Calu3 (cell line): ENCODE results near the gene CECR2. TPM values are rescaled to one million over a fixed set of nuclear protein-coding genes. Genes with fewer than 3 reads are reported as not detected.
"Not testable (repeated sequence)": the region's sequence is repeated elsewhere in the genome, so short reads cannot be mapped to it uniquely, and the experiment has no call there.

Experiments used
- BruUV-seq: library from RNA; stranded (reverse); fragments of 400-500 nt; replicated peaks from 2 replicates; lab custom pipeline; 2021; lab: Mats Ljungman, UMichigan
- CTCF ChIA-PET: fragments of 300-600 bp; sonication (Branson Sonifier 250); formaldehyde crosslinking; loops from one replicate; lab custom pipeline; 2022; ENCODE audit warnings: antibody characterized with exemption; lab: Charles Lee
- DNase-seq: peaks from one replicate; pipeline ENCODE4 v3.0.0; 2022
- H3K27ac Mint-ChIP-seq: one replicate; pipeline ENCODE4 v1.8.0; 2022; ENCODE audit warnings: mixed read lengths; ENCODE audit not compliant: unreplicated experiment
- H3K27me3 Mint-ChIP-seq: one replicate; pipeline ENCODE4 v1.8.0; 2022; ENCODE audit warnings: mixed read lengths; ENCODE audit not compliant: unreplicated experiment
- H3K36me3 Mint-ChIP-seq: one replicate; pipeline ENCODE4 v1.8.0; 2022; ENCODE audit warnings: mild to moderate bottlenecking, moderate library complexity, mixed read lengths; ENCODE audit not compliant: insufficient read depth, unreplicated experiment
- H3K4me1 Mint-ChIP-seq: one replicate; pipeline ENCODE4 v1.8.0; 2022; ENCODE audit warnings: mild to moderate bottlenecking, low read depth, mixed read lengths; ENCODE audit not compliant: unreplicated experiment
- H3K4me3 Mint-ChIP-seq: one replicate; pipeline ENCODE4 v1.8.0; 2022; ENCODE audit warnings: mild to moderate bottlenecking, low read depth, moderate library complexity, mixed read lengths; ENCODE audit not compliant: unreplicated experiment
- H3K9me3 Mint-ChIP-seq: one replicate; pipeline ENCODE4 v1.8.0; 2022; ENCODE audit warnings: low read depth, mixed read lengths; ENCODE audit not compliant: unreplicated experiment
- intact Hi-C: fragments of 100-400 bp; cut with micrococcal nuclease; formaldehyde crosslinking; loops from one replicate; pipeline ENCODE4 v1.10.0; 2022; ENCODE audit not compliant: unreplicated experiment
- total RNA-seq: library from RNA; stranded (reverse); gene quantifications from 2 replicates; pipeline ENCODE4 v1.2.3, GENCODE V29; 2022
- TF ChIP-seq, protein P1 (sequence below): fragments of 200-600 bp; IDR thresholded peaks from one replicate; pipeline ENCODE4 v1.8.0; 2022; ENCODE audit warnings: antibody characterized with exemption; ENCODE audit not compliant: unreplicated experiment

CECR2 gene
- total RNA-seq, 1 experiment from 2014 or later: 0.09 TPM

DNA sequence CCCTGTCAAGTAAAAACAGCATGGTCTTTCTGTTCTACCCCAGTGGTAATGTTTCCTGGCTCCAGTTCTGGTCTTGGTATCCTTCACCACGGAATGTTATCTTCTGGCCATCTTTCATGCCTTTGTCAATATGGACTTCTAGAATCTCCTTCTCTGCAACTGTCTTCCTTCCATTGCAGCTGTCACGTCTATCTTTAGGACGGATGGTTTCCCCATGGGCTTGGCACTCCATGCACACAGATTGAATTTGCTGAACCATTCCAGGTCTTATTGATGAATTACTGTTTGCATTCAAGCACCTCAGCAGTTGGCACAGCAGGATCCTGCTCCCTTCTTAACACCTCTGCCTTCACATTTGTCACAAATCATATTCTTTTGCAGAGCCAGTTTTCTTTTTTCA is 149.1 kb downstream of the CECR2 start:
- Mint-ChIP-seq H3K4me3 (no peak overlapping the region), H3K27ac (no peak overlapping the region), H3K4me1 (no peaks in the 10 kb centered on the region), H3K27me3 (peaks cover 81% of the 10 kb centered on the region), H3K9me3 (no peaks in the 10 kb centered on the region), H3K36me3 (no peaks in the 10 kb centered on the region)
- DNase-seq: no peak
- TF ChIP-seq, protein P1, sequence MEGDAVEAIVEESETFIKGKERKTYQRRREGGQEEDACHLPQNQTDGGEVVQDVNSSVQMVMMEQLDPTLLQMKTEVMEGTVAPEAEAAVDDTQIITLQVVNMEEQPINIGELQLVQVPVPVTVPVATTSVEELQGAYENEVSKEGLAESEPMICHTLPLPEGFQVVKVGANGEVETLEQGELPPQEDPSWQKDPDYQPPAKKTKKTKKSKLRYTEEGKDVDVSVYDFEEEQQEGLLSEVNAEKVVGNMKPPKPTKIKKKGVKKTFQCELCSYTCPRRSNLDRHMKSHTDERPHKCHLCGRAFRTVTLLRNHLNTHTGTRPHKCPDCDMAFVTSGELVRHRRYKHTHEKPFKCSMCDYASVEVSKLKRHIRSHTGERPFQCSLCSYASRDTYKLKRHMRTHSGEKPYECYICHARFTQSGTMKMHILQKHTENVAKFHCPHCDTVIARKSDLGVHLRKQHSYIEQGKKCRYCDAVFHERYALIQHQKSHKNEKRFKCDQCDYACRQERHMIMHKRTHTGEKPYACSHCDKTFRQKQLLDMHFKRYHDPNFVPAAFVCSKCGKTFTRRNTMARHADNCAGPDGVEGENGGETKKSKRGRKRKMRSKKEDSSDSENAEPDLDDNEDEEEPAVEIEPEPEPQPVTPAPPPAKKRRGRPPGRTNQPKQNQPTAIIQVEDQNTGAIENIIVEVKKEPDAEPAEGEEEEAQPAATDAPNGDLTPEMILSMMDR: no peak
- BruUV-seq: no TSS peak
- intact Hi-C loops: no loop called here
- CTCF ChIA-PET: no interaction called here

DNA sequence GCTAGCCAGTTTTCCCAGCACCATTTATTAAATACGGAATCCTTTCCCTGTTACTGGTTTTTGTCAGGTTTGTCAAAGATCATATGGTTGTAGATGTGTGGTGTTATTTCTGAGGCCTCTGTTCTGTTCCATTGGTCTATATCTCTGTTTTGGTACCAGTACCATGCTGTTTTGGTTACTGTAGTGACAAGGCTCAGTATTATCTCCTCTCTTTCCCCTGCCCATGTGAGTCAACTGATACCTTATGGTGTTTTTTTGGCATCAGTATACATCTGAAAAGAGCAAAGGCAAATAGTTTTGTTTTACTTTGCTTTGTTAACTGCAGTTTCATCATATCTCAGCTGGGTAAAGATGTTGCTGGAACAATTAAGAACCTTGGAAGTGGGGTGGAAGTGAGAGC is 152.7 kb downstream of the CECR2 start:
- not testable (repeated sequence) for H3K36me3 Mint-ChIP-seq, H3K9me3 Mint-ChIP-seq

DNA sequence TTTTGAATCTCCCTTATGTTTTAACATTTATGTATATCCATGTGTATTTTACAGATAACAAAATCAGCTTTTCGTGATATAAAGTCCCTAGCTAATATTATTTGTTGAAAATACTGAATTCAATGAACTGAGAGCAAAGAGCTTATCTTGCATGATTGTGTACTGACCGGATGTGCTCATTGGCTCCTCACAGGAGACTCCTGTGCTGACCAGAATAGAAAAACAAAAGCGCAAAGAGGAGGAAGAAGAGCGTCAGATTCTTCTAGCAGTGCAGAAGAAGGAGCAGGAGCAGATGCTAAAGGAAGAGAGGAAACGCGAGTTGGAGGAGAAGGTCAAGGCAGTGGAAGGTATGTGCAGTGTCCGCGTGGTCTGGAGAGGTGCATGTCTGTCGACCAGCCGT is 154.7 kb downstream of the CECR2 start:
- Mint-ChIP-seq H3K4me1 (peaks cover 4% of the 10 kb centered on the region), H3K4me3 (no peak overlapping the region), H3K27ac (no peak overlapping the region), H3K36me3 (peaks cover 5% of the 10 kb centered on the region), H3K9me3 (no peaks in the 10 kb centered on the region), H3K27me3 (peaks cover 68% of the 10 kb centered on the region)
- TF ChIP-seq, protein P1: no peak
- CTCF ChIA-PET: interaction anchor here (0.7 kb wide), 1 partner anchor 99 kb away, joined by 4 read pairs; no protein-coding TSS in a partner anchor
- intact Hi-C loops: no loop called here
- BruUV-seq: no TSS peak
- no peak for DNase-seq

More for the DNA sequence above, 152.7 kb downstream of the CECR2 start:
- BruUV-seq, H3K4me1 Mint-ChIP-seq, H3K27ac Mint-ChIP-seq, H3K4me3 Mint-ChIP-seq, intact Hi-C loops, DNase-seq: not testable (repeated sequence)
- CTCF ChIA-PET: interaction anchor here (0.7 kb wide), 1 partner anchor 416 kb away, joined by 7 read pairs; no protein-coding TSS in a partner anchor
- peaks cover 74% of the 10 kb centered on the region for H3K27me3 Mint-ChIP-seq

DNA sequence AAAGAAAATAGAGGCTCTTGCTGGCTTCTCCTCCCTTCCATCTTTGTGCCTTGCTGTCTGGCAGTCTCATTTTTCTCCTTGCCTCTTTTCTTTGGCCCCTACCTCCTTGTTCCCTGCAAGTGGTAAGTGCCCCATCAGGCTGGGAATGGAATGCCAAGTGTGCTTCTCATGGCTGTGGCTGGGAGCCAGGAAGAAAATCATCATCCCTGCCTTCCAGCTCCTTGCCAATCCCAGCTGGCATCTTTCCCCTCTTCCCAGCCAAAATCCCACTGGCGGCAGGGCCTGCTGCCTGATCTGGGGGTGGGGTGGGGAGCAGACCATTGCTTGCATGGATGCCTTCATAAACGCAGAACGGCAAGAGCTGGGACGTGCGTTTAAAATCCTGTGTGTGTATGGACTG is 167.0 kb downstream of the CECR2 start:
- BruUV-seq: no TSS peak
- no peak for DNase-seq
- Mint-ChIP-seq H3K4me1 (no peaks in the 10 kb centered on the region), H3K9me3 (no peaks in the 10 kb centered on the region), H3K4me3 (no peak overlapping the region), H3K27ac (no peak overlapping the region), H3K27me3 (peaks cover 28% of the 10 kb centered on the region), H3K36me3 (no peaks in the 10 kb centered on the region)
- CTCF ChIA-PET: no interaction called here
- intact Hi-C loops: no loop called here
- TF ChIP-seq, protein P1: no peak

DNA sequence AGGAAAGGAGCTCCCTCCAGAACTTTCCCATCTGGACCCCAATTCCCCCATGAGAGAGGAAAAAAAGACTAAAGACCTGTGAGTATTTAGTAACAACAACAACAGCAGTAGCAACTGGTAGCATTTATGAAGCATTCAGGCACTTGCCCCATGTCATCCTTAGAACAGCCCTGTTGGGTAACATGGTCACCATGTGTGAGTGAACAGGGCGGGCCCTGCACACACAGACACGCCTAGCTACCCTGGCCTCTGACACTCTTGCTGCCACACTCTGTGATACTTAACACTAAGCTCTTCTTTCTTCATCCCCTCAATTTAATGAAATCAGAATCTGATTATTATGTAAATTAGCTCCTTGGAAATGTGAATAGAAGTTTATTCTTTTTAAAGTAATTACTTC is 167.9 kb downstream of the CECR2 start:
- no peaks in the 10 kb centered on the region for H3K36me3 Mint-ChIP-seq
- no peak overlapping the region for H3K4me3 Mint-ChIP-seq
- H3K9me3 Mint-ChIP-seq: no peaks in the 10 kb centered on the region
- intact Hi-C loops: no loop called here
- H3K27ac Mint-ChIP-seq: no peak overlapping the region
- peaks cover 28% of the 10 kb centered on the region for H3K27me3 Mint-ChIP-seq
- no TSS peak for BruUV-seq
- no peak for DNase-seq
- TF ChIP-seq, protein P1: no peak
- H3K4me1 Mint-ChIP-seq: no peaks in the 10 kb centered on the region
- CTCF ChIA-PET: interaction anchor here (0.6 to 0.9 kb wide), 3 partner anchors 12 to 248 kb away, joined by 3 to 5 read pairs (median 3); no protein-coding TSS in a partner anchor
